Activated CD4-positive, alpha-beta T cell treated with anti-CD3 and anti-CD28 coated beads, Interleukin-2, amount 50 U/mL, for 16 hours (primary cell): Measurements from ENCODE around the gene DDI2.
A peak's percentile ranks its signal among the peaks of the same experiment; 100 is the strongest.
"Not testable (repeated sequence)": the region's sequence is repeated elsewhere in the genome, so short reads cannot be mapped to it uniquely, and the experiment has no call there.

Source experiments
- DNase-seq: peaks from one replicate; pipeline ENCODE4 v3.0.0-alpha.2; 2020

The DDI2 gene

DNA sequence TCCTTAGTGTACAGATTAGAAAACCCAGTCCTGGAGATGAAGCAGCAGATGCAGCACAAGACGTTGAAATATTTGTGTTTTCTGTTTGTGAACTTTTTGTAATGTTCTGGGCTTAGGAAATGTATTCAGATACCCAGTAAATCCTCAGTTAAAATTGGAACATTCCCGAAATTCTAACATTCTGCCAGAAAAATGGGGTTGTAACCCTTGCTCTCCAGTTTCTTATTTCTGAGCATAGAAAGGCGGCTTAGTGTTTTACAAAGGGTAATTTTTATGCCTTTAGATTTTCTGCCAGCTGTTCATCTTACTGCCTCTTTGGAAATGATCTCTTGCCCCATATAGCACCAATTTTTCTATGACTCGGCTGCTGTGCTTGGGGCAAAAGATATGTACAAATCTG, 20.6 kb downstream of the DDI2 start:
- no peak for DNase-seq

GRCh38 chr1:15639262-15639661, 22.0 kb downstream of the DDI2 start:
- no peak for DNase-seq

GRCh38 chr1:15639931-15640330, 22.7 kb downstream of the DDI2 start:
- DNase-seq: no peak

GRCh38 chr1:15640667-15641066, 23.4 kb downstream of the DDI2 start:
- no peak for DNase-seq

DNA sequence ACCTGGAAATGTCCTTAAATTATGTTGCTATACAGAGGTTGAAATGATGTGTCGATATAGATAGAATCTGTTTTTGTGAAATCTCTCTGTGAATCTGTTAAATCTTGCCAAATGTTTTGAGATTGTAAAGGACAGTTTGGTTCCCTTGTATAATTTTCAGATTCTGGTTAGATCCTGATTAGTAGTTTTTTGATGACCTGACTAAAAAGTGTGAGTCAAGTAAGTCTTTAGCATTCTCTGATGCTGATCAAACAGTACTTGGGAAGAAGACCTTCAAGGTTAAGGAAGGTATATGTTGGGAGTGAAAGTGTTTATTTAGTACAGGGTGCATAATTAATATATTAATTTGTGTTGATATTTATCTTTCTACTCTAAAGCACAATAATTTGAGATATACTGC, 32.7 kb downstream of the DDI2 start:
- no peak for DNase-seq

DNA sequence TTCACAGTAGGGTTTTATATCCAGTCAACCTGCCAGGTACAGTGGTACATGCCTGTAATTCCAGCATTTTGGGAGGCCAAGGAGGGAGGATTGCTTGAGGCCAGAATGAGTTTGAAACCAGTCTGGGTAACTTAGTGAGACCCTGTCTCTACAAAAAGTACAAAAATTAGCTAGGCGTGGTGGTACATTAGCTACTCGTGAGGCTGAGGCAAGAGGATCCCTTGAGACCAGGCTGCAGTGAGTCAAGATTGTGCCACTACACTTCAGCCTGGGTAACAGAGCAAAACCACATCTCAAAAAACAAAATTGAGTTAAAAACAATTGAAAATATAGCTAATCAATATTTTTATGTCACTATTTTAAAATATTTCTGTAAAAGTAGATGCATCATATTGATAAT, 33.2 kb downstream of the DDI2 start:
- DNase-seq: no peak

DNA sequence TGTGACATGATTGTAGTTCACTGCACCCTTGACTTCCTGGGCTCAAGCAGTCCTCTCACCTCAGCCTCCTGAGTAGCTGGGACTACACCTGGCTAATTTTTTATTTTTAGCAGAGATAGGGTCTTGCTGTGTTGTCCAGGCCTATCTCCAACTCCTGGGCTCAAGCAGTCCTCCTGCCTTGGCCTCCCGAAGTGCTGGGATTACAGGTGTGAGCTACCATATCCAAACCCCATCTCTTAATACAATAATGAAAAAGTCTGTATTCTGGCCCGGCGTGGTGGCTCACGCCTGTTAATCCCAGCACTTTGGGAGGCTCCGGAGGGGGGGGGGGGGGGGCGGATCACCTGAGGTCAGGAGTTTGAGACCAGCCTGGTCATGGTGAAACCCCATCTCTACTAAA, 34.9 kb downstream of the DDI2 start:
- DNase-seq: not testable (repeated sequence)

DNA sequence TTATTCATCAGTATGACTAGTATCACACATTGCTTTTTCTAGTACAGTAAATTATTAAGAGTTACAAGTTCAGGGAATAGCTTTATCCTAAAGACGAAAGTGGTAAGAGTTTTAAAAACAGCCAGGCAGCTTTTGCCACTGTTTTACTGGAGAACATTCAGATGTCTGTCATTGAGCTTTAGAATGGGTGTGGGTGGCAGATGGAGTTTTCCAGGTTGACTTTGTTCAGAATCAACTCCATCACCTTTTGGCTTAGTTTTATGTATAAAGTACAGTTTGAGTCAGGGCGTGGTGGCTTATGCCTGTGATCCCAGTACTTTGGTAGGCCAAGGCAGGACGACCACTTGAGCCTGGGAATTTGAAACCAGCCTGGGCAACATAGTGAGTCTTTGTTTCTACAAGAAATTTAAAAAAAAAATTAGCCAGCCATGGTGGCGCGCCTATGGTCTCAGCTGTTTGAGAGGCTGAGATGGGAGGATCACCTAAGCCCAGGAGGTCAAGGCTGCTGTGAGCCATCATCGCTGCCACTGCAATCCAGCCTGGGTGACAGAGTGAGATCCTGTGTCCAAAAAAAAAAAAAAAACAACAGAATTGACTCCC, 36.9 kb downstream of the DDI2 start:
- no peak for DNase-seq

- no peak for DNase-seq
These were observed 39.2 kb downstream of the DDI2 start for GRCh38 chr1:15656464-15656863.

DNA sequence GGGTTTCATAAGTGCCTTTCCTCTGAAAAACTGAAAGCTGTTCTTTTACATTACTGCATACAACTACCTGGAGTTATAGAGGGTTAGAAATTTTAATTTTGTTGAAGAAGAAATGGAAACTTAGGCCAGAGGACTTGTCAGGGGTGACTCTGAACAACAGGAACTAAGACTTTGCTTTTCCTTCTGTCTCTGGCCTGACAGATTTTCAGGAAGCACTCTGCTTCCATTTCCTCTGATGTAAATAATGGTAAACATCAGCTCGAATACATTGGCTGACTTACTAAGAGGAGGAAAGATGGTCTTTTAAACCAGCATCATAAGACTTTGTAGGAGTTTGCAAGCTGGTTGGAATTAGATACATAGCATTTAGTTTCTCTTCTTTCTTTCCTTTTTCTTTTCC, 39.8 kb downstream of the DDI2 start:
- DNase-seq: no peak

DNA sequence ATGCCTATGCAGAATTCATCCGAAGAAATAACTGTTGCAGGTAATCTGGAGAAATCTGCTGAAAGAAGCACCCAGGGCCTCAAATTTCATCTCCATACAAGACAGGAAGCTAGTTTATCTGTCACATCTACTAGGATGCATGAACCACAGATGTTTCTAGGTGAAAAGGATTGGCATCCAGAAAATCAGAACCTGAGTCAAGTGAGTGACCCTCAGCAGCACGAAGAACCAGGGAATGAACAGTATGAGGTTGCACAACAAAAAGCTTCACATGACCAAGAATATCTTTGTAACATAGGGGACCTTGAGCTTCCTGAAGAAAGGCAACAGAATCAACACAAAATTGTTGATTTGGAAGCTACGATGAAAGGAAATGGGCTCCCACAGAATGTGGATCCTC, 42.9 kb downstream of the DDI2 start:
- DNase-seq: no peak

GRCh38 chr1:15662477-15662876, 45.2 kb downstream of the DDI2 start:
- DNase-seq: no peak

- DNase-seq: no peak
These were observed 46.7 kb downstream of the DDI2 start for GRCh38 chr1:15663925-15664324.

DNA sequence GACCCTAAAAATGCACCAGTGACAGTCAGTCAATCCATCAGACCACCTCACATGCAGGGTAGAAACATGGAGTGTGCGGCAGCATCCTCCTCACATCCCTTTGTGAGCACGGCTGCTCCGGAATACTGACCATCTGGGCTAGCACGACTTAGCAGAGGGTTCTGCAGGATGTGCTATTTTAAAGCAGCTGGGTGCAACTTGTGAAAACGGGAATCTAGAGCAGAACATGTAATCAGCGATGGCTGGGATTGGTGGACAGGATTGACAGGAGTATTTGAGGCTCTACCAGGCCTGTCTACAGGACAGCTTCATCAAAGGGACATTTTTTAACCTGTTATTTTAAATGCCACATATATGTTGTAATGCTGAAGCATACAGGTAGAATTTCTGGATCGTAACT, 50.1 kb downstream of the DDI2 start:
- DNase-seq: no peak

- no peak for DNase-seq
These were observed 51.0 kb downstream of the DDI2 start for GRCh38 chr1:15668089-15668754.

DNA sequence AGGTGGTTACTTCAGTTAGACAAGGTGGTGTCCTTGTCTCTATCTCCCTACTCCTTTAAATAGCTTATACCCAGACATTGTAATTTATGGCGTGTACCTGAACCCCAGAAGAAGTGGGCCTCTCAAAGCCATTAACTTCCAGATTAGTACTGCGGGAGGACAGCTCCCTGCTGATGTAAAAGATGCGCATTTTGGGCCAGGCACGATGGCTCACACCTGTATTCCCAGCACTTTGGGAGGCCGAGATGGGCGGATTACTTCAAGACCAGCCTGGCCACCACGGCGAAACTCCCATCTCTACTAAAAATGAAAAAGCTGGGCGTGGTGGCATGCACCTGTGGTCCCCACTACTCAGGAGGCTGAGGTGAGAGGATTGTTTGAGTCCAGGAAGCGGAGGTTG, 51.8 kb downstream of the DDI2 start:
- no peak for DNase-seq

DNA sequence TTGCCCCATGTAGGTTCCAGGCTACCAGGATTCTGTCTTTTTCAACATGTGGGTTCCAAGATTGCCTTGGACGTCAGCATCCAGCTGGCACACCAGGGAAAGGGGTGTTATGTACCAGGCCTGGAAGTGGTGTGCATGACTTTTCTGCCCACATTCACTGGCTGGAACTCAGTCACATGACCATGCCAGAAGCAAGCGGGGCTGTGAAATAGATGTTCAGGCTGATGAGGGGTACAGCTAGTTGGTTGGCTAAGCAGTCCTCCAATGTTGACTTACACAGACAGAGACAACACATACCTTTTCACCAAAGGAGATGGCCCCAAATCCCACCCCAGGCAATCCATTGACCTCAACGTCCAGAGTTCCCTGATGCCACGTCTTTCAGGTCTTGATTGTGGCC, 52.6 kb downstream of the DDI2 start:
- DNase-seq: no peak

DNA sequence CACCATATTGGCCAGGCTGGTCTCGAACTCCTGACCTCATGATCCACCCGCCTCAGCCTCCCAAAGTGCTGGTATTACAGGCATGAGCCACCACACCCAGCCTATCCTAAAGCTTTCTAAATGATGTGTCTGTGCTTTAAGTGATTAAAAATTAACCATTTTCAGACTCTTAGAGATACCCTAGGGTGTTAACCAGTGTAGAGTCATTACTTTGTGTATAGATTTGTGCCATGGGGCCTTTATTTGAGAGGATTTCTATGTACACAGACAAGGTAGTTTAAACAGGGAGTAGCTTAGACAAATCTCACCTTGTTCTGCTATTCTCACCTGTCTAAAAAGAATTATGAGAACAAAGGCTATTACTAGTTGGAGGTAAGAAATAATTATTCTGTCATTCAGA, 54.2 kb downstream of the DDI2 start:
- DNase-seq: no peak

DNA sequence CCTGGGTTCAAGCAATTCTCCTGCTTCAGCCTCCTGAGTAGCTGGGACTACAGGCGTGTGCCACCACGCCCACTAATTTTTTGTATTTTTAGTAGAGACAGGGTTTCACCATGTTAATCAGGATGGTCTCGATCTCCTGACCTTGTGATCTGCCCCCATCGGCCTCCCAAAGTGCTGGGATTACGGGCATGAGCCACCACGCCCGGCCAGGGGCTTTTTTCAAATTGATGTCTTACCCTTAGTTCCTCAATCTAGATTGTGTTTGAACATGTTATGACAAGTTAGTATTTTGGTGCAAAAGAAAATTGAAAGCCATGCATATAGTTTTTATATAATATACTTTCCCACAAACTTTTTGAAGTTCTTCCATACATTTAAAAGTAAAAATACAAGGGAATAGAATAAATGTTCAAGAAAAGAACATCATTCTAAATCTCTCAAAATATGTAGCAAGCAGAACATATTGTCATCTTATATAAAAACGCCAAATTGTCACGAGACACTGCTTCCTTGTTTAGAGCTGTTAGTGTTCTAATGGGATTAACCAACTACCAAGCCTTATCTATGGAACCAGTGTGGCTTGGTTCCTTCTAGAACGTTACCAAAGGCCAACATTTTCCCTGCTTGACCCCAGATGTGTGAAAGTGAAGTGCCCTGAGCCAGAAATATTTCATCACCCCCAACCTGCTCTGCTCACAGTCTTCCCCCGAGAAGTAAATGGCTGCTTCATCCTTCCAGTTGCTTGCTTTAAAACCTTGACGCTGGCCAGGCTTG, 57.3 kb downstream of the DDI2 start:
- DNase-seq: no peak

- no peak for DNase-seq
These were observed 58.8 kb downstream of the DDI2 start for GRCh38 chr1:15676010-15676409.

GRCh38 chr1:15676688-15677661, 59.7 kb downstream of the DDI2 start:
- no peak for DNase-seq

- DNase-seq: peak; percentile 47
These were observed 61.3 kb downstream of the DDI2 start for GRCh38 chr1:15678578-15678977.

DNA sequence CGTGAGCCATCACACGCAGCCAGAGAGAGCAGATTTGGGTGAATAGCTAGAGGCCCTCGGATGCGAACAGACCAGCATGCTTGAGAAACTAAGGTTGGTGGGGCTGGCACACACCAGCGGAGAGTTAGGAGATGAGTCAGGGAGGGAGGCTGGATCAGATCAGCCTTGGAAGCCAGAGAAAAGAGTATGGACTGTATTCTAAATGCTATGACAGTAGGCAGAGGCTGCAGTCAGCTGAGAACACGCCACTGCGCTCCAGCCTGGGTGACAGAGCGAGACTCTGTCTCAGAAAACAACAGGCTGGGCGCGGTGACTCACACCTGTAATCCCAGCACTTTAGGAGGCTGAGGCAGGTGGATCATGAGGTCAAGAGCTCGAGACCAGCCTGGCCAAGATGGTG, 62.9 kb downstream of the DDI2 start:
- DNase-seq: no peak
